22Rv1 (cell line): Measurements from ENCODE around the gene CD40LG.

Source experiments
- ZFX ChIP-seq: fragments of 450-650 bp; IDR thresholded peaks from 2 replicates; pipeline ENCODE4 v1.6.1; 2017; ENCODE audit warnings: antibody characterized with exemption, borderline replicate concordance
- TF ChIP-seq, protein P1 (sequence below): fragments of 450-650 bp; IDR thresholded peaks from 2 replicates; pipeline ENCODE4 v1.5.1; 2017; ENCODE audit warnings: mild to moderate bottlenecking

DNA sequence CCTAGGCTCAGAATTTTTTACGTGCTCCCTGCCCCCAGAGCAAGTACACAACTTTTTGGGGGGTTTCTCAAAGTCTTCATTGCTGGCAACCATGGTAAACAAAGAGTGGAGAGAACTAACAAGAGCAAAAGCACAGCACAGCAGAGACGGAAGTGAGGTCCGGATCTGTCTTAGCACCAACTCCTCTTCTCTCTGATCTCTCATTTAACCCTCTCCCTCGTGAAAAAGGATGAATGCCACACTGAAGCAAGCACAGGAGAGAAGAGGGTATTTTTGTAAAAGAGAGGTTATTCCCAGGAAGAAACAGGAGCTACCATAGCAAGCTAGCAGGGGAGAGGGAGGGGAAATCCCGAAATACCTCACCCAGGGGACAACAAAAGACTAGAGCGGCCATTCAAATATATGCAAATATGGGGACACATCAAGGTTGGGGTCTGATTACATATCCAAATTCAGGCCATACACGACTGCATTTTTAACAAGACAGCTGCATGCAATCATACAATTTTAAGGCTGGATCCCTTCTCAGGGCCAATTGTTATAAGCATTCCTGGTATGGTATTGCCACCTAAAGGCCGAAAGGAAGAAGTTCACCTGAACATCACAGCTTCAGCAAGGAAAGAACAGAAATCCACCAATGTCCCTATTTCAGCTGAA is 46.6 kb downstream of the CD40LG start:
- TF ChIP-seq, protein P1, sequence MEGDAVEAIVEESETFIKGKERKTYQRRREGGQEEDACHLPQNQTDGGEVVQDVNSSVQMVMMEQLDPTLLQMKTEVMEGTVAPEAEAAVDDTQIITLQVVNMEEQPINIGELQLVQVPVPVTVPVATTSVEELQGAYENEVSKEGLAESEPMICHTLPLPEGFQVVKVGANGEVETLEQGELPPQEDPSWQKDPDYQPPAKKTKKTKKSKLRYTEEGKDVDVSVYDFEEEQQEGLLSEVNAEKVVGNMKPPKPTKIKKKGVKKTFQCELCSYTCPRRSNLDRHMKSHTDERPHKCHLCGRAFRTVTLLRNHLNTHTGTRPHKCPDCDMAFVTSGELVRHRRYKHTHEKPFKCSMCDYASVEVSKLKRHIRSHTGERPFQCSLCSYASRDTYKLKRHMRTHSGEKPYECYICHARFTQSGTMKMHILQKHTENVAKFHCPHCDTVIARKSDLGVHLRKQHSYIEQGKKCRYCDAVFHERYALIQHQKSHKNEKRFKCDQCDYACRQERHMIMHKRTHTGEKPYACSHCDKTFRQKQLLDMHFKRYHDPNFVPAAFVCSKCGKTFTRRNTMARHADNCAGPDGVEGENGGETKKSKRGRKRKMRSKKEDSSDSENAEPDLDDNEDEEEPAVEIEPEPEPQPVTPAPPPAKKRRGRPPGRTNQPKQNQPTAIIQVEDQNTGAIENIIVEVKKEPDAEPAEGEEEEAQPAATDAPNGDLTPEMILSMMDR, result peak; percentile 58
- TF ChIP-seq ZFX, result no peak
